Measurements from ENCODE around the gene ARFIP2.

Gene ARFIP2

DNA sequence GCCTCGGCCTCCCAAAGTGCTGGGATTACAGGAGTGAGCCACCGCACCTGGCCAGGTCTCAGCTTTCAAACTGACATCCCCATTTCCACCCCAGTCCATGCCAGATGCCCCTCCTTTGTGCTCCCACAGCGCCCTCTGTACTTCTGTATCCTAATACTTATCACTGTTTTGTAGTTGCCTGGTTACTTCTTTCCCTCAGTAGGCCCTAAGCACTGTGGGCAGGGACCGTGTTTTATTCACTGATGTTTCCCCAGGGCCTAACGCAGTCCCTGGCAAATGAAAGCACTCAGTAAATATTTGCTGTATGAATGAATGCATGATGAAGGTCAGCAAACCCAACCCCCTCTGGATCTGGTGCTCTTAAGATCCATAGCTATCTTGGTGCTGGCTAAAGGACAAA lies 5.2 kb downstream of the ARFIP2 start:
- H3K4me3 ChIP-seq (ENCODE audit: control insufficient read depth, low read depth, low read length) = no peak overlapping the region
- no peak for DNase-seq (ENCODE audit: low read depth)
- TF ChIP-seq, protein P1, sequence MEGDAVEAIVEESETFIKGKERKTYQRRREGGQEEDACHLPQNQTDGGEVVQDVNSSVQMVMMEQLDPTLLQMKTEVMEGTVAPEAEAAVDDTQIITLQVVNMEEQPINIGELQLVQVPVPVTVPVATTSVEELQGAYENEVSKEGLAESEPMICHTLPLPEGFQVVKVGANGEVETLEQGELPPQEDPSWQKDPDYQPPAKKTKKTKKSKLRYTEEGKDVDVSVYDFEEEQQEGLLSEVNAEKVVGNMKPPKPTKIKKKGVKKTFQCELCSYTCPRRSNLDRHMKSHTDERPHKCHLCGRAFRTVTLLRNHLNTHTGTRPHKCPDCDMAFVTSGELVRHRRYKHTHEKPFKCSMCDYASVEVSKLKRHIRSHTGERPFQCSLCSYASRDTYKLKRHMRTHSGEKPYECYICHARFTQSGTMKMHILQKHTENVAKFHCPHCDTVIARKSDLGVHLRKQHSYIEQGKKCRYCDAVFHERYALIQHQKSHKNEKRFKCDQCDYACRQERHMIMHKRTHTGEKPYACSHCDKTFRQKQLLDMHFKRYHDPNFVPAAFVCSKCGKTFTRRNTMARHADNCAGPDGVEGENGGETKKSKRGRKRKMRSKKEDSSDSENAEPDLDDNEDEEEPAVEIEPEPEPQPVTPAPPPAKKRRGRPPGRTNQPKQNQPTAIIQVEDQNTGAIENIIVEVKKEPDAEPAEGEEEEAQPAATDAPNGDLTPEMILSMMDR (IDR thresholded peaks at IDR 0.05; ENCODE audit: control insufficient read depth, insufficient read depth, low read depth, low read length, missing control alignments) = no peak

DNA sequence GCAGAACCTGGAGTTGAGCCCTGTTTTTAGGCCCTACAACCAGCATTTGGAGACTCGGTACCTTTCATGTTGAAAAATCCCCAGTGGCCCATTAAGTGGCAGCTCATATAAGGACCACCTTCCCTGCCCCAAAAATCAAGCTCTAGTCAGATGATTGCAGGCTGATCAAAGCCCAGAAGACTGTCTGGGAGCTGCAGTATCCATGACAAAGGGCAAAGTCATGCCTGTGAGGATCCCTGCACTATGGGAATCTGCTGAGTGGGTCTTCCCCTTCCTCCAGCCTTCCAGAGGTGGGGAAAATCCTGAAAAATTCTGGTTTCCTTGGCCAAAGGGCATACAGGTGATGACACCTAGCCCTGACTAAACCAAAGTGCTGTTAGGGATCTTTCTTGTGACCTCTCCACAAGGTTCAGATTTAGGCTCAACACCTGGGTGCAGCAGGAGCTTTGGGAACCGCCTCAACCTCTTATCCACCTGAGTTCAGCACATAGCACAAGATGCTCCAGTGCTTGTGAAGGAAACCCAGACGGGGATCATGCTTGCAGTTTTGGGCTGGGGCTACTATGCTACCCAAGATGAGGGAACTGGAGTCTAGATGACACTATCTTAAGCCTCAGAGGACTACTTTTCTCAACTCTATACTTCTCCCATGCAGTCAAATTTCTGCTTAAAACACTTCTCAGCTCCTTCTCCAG lies 6.2 kb downstream of the ARFIP2 start:
- H3K4me3 ChIP-seq (ENCODE audit: control insufficient read depth, low read depth, low read length) = no peak overlapping the region; the same call in 1 of the 2 replicates
- TF ChIP-seq, protein P1 (IDR thresholded peaks at IDR 0.05; ENCODE audit: control insufficient read depth, insufficient read depth, low read depth, low read length, missing control alignments) = no peak
- DNase-seq (ENCODE audit: low read depth) = no peak

- TF ChIP-seq, protein P1 (IDR thresholded peaks at IDR 0.05; ENCODE audit: control insufficient read depth, insufficient read depth, low read depth, low read length, missing control alignments) = no peak
- no peak for DNase-seq (ENCODE audit: low read depth)
- peak overlapping the region; percentile 49 for H3K4me3 ChIP-seq (ENCODE audit: control insufficient read depth, low read depth, low read length)
Measured at GRCh38 chr11:6474413-6474792, 6.7 kb downstream of the ARFIP2 start.

DNA sequence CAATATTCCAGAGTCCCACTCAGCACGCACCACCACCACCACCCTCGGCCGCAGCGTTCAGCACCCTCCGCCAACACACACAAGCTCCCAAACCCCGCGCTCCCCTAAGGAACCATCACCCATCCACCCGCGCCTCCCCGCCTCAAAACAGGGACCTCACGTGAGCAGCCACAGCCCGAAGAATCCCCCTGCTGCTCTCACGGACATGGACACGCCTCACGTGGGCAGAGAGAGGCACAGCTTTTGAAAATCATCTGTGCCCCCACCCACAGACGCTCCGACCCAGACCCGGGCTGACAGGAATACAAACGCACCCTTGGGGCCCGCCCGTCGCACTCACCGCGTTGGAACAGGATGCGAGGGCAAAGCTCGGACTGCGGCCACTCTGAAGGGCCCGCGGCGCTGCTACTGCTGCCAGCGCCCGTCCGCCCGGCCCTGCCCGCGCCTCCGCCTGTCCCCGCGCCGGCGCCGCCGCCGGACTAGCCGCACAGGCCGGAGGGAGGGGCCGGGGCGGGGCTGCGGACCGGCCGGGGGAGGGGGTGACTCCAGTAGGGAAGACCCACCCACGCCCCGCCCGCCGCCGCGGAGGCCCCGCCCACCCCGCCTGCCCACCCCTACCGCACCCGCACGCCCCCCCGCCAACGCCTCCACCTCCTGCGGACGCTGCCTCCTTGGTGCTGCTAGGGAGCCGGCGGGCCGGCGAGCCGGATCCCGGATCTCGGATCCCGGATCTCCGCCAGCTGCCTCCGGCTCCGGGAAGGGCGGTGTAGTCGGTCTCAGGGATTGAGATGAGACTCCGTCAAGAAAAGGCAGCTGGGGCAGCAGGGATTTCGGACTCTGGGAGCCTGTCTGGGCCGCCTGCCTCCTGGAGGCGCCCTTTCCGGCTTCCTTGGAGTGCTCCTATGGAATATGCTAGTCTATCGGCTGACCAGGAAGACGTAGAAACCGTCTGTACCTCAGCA lies 7.4 kb downstream of the ARFIP2 start, which contains the start of gene TRIM3:
TSS of gene TRIM3 (minus strand) at position 491 of the 962 bp plus-strand sequence. CDS start 8,246 bp downstream, outside the sequence.
- H3K4me3 ChIP-seq (ENCODE audit: control insufficient read depth, low read depth, low read length) = peak within 1 kb of the TSS; percentile 82
- TF ChIP-seq, protein P1 (IDR thresholded peaks at IDR 0.05; ENCODE audit: control insufficient read depth, insufficient read depth, low read depth, low read length, missing control alignments) = peak; percentile 50
- DNase-seq (ENCODE audit: low read depth) = peak; percentile 45

DNA sequence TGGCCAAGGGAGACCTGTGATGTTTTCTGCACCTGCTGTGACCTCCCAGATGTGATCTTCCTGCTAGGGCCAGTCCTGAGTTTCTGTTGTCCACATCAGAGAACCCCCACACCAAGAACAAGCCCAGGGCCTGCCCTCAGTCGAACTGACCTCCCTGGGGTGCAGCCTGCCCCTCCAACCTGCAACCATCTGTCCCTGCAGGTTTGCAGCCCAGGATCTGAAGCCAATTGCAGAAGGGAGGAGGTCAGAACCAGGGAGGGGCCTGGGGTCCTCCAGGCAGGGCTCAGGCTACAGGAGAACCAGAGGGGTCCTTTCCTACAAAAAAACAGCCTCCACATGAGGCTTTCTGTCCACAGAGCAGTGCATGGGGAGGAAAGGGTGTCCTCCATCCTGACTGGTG lies 8.2 kb downstream of the ARFIP2 start:
- TF ChIP-seq, protein P1 (IDR thresholded peaks at IDR 0.05; ENCODE audit: control insufficient read depth, insufficient read depth, low read depth, low read length, missing control alignments) = no peak
- no peak for DNase-seq (ENCODE audit: low read depth)
- peak overlapping the region; percentile 82 for H3K4me3 ChIP-seq (ENCODE audit: control insufficient read depth, low read depth, low read length)

GRCh38 chr11:6469599-6469998 lies 11.5 kb downstream of the ARFIP2 start:
- TF ChIP-seq, protein P1 (IDR thresholded peaks at IDR 0.05; ENCODE audit: control insufficient read depth, insufficient read depth, low read depth, low read length, missing control alignments) = no peak
- DNase-seq (ENCODE audit: low read depth) = no peak
- H3K4me3 ChIP-seq (ENCODE audit: control insufficient read depth, low read depth, low read length) = no peak overlapping the region
